DMS153 (cell line): ENCODE measurements around the gene PNMT.
"Not testable (repeated sequence)": the region's sequence is repeated elsewhere in the genome, so short reads cannot be mapped to it uniquely, and the experiment has no call there.

Source experiments
- DNase-seq: peaks from one replicate; lab custom pipeline; 2025; lab: John Stamatoyannopoulos, UW

PNMT gene

DNA sequence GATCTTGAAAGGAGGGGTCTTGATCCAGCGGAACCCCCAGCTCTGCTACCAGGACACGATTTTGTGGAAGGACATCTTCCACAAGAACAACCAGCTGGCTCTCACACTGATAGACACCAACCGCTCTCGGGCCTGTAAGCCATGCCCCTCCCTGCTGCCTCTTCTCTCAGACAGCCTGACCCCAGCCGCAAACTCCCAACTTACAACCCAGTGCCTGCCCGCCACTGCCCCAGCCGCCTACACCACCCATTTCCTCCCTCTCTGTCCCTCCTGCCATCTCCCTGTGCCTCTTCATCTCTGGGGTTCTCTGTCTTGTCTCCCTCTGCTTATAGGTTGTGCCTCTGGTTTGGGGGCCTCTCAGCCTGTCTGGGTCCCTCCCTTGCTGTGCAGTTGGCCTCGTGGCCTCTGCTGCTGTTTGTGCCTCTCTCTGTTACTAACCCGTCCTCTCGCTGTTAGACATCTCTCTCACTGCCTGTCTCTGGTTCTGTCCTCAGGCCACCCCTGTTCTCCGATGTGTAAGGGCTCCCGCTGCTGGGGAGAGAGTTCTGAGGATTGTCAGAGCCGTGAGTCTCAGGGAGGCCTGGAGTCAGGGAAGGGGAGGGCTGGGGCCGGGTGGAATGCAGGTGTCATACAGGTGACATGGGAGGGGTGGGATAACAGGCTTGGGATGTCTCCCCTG lies 41.2 kb downstream of the PNMT start:
- DNase-seq, result no peak

DNA sequence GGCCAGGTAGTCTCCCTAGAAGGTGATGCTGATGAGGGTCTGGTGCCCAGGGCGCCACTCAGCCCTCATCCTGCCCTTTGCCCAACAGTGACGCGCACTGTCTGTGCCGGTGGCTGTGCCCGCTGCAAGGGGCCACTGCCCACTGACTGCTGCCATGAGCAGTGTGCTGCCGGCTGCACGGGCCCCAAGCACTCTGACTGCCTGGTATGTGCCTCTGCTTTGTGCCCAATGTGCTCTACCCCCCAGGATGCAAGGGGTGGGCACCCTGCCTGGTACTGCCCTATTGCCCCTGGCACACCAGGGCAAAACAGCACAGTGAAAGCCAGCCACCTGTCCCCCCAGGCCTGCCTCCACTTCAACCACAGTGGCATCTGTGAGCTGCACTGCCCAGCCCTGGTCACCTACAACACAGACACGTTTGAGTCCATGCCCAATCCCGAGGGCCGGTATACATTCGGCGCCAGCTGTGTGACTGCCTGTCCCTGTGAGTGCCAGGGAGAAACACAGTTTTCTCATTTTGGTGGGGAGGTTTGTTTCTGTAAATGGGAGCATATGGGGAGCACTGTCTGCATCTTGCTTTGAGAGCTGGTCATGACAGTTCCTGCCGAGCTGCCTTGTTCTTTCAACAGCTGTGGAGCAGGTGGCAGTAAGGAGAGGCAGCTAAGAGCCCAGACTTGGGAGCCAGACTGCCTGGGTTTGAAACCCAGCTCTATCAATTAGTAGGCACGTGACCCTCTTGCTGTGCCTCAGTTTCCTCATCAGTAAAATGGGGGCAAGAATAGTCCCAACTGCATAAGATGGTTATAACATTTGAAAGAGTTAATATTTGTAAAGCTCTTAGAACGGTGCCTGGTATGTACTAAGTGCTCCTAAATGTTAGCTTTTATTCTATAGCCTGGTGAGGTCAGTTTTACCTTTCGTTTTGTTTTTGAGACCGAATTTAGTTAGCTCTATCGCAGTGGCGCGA lies 42.0 kb downstream of the PNMT start:
- no peak for DNase-seq

DNA sequence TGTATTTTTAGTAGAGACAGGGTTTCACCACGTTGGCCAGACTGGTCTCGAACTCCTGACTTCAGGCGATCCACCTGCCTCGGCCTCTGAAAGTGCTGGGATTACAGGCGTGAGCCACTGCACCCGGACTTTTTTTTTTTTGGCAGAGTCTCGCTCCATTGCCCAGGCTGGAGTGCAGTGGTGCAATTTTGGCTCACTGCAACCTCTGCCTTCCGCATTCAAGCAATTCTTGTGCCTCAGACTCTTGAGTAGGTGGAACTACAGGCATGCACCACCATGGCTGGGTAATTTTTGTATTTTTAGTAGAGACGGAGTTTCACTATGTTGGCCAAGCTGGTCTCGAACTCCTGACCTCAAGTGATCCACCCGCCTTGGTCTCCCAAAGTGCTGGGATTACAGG lies 42.8 kb downstream of the PNMT start:
- not testable (repeated sequence) for DNase-seq

DNA sequence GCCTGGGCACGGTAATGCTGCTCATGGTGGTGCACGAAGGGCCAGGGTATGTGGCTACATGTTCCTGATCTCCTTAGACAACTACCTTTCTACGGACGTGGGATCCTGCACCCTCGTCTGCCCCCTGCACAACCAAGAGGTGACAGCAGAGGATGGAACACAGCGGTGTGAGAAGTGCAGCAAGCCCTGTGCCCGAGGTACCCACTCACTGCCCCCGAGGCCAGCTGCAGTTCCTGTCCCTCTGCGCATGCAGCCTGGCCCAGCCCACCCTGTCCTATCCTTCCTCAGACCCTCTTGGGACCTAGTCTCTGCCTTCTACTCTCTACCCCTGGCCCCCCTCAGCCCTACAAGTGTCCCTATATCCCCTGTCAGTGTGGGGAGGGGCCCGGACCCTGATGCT lies 43.6 kb downstream of the PNMT start:
- DNase-seq, result no peak

DNA sequence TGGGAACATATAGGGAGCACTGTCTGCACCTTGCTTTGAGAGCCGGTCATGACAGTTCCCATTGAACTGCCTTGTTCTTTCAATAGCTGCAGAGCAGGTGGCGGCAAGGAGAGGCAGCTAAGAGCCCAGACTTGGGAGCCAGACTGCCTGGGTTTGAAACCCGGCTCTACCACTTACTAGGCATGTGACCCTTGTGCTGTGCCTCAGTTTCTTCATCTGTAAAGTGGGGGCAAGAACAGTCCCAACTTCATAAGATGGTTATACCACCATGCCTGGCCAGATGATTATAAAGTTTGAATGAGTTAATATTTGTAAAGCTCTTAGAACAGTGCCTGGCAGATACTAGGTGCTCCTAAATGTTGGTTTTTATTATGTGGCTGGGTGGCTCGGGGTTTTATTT lies 46.0 kb downstream of the PNMT start:
- DNase-seq, result no peak

DNA sequence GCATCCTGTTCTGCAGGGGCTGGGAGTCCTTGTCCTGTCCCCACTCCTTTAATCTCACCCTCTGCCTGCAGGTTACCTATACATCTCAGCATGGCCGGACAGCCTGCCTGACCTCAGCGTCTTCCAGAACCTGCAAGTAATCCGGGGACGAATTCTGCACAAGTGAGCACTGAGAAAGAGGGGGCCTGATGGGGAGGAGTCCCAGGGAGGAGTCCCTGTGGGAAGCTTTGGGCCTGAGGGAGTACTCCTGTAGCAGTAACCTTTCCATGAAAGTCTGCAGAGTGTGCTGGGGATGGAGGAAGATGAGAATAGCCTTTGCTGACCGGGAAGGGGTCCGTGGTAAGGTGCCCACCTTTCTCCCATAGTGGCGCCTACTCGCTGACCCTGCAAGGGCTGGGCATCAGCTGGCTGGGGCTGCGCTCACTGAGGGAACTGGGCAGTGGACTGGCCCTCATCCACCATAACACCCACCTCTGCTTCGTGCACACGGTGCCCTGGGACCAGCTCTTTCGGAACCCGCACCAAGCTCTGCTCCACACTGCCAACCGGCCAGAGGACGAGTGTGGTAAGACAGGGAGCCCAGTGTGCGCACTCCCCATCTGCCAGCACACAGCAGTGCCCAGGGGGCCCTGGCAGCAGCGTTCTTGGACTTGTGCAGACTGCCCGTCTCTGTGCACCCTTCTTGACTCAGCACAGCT lies 47.3 kb downstream of the PNMT start:
- DNase-seq, result no peak

DNA sequence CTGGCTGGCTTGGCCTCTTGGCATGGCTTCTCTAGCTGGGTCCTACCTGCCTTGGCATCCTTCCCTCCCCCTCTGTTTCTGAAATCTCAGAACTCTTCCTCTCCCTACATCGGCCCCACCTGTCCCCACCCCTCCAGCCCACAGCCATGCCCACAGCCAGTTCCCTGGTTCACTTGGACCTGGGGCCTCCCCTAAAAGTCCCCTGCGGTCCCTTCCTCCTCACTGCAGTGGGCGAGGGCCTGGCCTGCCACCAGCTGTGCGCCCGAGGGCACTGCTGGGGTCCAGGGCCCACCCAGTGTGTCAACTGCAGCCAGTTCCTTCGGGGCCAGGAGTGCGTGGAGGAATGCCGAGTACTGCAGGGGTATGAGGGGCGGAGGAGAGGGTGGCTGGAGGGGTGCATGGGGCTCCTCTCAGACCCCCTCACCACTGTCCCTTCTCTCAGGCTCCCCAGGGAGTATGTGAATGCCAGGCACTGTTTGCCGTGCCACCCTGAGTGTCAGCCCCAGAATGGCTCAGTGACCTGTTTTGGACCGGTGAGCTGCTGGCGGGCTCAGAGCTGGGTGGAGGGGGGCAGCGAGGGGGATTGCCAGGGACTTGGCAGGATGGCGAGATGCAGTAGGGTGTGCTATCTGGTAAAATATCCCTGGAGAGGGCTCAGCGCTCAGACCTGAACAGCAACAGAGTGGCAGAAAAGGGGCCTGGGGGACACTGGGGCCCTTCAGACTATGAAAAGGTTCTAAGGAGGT lies 48.0 kb downstream of the PNMT start:
- no peak for DNase-seq

DNA sequence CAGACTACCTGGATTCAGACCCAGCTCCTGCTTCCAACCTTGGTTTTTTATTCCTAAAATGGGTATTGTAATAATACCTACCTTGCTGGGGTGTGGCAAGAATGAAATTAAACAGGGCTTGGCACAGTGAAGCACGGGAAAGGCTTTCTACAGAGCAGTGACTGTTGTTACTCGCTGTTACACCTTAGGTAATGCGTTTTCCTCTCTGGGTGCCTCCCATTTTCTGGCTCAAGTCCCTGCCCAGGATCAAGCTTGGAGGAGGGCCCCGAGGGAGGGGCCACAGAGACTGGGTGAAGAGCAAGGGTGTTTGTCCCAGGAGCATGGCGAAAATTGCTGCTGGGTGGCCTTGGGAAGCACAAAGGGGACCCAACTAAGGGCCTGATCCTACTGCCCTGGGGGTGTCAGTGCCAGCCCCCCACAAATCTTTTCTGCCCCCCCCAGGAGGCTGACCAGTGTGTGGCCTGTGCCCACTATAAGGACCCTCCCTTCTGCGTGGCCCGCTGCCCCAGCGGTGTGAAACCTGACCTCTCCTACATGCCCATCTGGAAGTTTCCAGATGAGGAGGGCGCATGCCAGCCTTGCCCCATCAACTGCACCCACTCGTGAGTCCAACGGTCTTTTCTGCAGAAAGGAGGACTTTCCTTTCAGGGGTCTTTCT lies 48.8 kb downstream of the PNMT start:
- no peak for DNase-seq

DNA sequence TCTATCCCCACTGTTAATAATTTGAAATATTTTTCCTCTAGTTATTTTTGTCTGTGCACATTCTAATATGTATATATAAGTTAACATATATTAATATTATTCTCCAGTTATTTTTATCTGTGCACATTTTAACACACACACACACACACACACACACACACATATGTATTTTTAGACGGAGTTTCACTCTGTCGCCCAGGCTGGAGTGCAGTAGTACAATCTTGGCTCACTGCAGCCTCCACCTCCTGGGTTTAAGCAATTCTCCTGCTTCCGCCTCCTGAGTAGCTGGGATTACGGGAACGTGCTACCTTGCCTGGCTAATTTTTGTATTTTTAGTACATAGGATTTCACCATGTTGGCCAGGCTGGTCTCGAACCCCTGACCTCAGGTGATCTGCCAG lies 49.4 kb downstream of the PNMT start:
- no peak for DNase-seq

DNA sequence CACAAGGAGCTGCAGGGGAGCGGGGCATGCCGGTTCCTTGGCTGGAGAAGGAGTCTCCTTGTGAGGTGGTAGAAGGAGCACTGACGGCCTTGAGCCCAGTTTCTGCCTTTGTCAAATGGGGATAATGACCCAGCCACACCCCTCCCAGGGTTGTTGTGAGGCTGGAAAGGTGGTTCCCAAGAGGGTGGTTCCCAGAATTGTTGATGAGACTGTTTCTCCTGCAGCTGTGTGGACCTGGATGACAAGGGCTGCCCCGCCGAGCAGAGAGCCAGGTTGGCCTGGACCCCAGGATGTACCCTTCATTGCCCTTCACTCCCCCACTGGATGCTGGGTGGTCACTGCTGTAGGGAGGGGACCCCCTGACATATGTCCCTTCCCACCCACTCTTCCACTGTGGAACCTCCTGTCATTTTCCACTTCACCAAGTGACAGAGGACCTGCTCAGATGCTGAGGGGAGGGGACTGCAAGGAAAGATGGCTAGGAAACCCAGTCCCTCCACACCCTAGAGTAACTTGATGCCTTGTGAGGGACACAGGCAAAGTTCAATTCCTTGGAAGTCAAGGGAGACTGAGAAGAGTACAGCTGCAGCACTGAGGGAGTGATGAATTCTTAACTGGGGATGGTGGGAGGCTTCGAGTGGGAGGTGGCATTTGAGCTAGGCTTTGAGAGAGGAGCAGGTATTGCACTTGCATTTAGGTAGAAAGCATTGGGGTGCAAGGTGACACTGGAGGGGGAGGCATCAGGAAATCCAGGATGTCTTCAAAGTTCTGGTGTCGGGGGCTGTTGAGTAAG lies 51.5 kb downstream of the PNMT start:
- DNase-seq, result no peak
